Measurements from ENCODE around the gene TOMM70. TPM values are rescaled to one million over a fixed set of nuclear protein-coding genes. Genes with fewer than 3 reads are reported as not detected.

Gene TOMM70
- total and polyA plus RNA-seq, 2 donors (not counting 3 experiments of a cell fraction or from before 2014, with no cell fraction given) = 7.6 to 32.3 TPM

DNA sequence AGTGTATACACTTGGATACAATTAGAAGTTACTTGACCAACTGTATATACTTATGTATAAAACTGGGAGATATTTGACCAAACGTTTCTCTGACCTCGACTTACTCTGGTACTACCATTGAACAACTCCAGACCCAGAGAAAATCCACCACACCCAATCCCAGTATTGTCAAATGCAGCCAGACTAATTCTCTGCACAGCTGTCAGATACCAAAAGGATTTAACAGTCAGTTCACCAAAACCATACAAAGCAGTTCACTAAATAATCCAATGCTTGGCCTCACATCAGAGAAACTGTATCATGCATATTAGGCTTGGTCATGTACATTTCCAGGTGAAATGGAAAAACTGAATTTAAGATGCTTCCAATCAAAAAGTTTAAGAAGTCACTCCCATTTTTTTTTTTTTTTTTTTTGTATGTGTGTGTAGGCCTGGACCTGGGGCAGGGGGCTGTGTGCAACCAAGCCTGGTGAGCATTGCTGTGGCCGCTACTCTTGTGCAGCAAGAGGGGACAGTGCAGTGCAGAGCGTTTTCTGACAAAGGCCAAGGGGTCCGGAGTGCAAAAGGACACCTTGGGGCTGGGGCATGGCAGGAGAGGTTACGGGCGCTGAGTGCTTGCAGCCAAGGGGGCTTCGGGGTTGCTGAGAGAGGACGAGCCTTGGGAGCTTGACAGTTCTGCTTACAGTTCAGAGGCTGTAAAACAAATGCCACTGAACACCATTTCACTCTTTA lies 1.4 kb downstream of the TOMM70 start:
- no peaks in the 10 kb centered on the region for H3K27me3 ChIP-seq (ENCODE audit: control insufficient read depth in 2 of 2, insufficient read depth in 2 of 2, low read length in 2 of 2)
- H4K20me1 ChIP-seq (replicated peaks; ENCODE audit: control insufficient read depth, extremely low read depth, insufficient read depth, low read length) = no peaks in the 10 kb centered on the region
- H3K9ac ChIP-seq (replicated peaks; ENCODE audit: extremely low read depth, insufficient read depth, low read length) = peak overlapping the region; percentile 80
- H3K4me2 ChIP-seq (ENCODE audit: insufficient read depth, low read length) = peak overlapping the region; percentile 88
- ChIA-PET CTCF (interaction anchor here (0.7 to 1.6 kb wide), 3 partner anchors 8 to 13 kb away, joined by 3 to 6 read pairs (median 3); no protein-coding TSS in a partner anchor), POLR2A (interaction anchor here (2.0 kb wide), 1 partner anchor 13 kb away, joined by 9 read pairs; no protein-coding TSS in a partner anchor)
- no peaks in the 10 kb centered on the region for H3K9me3 ChIP-seq (replicated peaks; ENCODE audit: control insufficient read depth, insufficient read depth, low read length)
- peaks cover 23% of the 10 kb centered on the region for H3K4me1 ChIP-seq (ENCODE audit: control insufficient read depth, extremely low read depth, insufficient read depth, low read length)
- H3K4me3 ChIP-seq (replicated peaks in 1 of 3; ENCODE audit: insufficient read depth in 1 of 3, low read depth in 1 of 3, low read length in 3 of 3) = peak overlapping the region; percentile 55 to 94 (median 76)
- H3K9me1 ChIP-seq (replicated peaks; ENCODE audit: control insufficient read depth, extremely low read depth, insufficient read depth, low read length) = no peaks in the 10 kb centered on the region
- TF ChIP-seq MYC (IDR thresholded peaks at IDR 0.05; ENCODE audit: low read depth, low read length) = no peak
- no peak for TF ChIP-seq POLR2AphosphoS5 (IDR thresholded peaks at IDR 0.05; ENCODE audit: insufficient read depth, low read depth, low read length)
- TF ChIP-seq, protein P1, sequence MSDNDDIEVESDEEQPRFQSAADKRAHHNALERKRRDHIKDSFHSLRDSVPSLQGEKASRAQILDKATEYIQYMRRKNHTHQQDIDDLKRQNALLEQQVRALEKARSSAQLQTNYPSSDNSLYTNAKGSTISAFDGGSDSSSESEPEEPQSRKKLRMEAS (IDR thresholded peaks at IDR 0.05; ENCODE audit: insufficient read depth, insufficient read length) = no peak
- TF ChIP-seq GATA2 (IDR thresholded peaks at IDR 0.05; ENCODE audit: insufficient read depth, insufficient read length, low read depth, low read length) = no peak
- TF ChIP-seq, protein P2, sequence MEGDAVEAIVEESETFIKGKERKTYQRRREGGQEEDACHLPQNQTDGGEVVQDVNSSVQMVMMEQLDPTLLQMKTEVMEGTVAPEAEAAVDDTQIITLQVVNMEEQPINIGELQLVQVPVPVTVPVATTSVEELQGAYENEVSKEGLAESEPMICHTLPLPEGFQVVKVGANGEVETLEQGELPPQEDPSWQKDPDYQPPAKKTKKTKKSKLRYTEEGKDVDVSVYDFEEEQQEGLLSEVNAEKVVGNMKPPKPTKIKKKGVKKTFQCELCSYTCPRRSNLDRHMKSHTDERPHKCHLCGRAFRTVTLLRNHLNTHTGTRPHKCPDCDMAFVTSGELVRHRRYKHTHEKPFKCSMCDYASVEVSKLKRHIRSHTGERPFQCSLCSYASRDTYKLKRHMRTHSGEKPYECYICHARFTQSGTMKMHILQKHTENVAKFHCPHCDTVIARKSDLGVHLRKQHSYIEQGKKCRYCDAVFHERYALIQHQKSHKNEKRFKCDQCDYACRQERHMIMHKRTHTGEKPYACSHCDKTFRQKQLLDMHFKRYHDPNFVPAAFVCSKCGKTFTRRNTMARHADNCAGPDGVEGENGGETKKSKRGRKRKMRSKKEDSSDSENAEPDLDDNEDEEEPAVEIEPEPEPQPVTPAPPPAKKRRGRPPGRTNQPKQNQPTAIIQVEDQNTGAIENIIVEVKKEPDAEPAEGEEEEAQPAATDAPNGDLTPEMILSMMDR (IDR thresholded peaks at IDR 0.05; ENCODE audit: extremely low read depth in 1 of 2, insufficient read depth in 1 of 2, low read depth in 1 of 2, low read length in 2 of 2) = no peak
- no peak for TF ChIP-seq POLR2A (IDR thresholded peaks at IDR 0.05; ENCODE audit: low read depth, low read length)
- TF ChIP-seq JUN (IDR thresholded peaks at IDR 0.05; ENCODE audit: borderline replicate concordance, insufficient read depth, insufficient read length, low read depth) = no peak
- TF ChIP-seq FOS (IDR thresholded peaks at IDR 0.05; ENCODE audit: borderline replicate concordance, insufficient read depth, low read length) = no peak
- TF ChIP-seq EZH2 (IDR thresholded peaks at IDR 0.05; ENCODE audit: borderline replicate concordance, low read depth, low read length, severe bottlenecking) = no peak
- H3K79me2 ChIP-seq (ENCODE audit: control insufficient read depth, insufficient read depth, low read length) = peaks cover 57% of the 10 kb centered on the region
- H3K36me3 ChIP-seq (ENCODE audit: control insufficient read depth in 2 of 2, extremely low read depth in 1 of 2, insufficient read depth in 2 of 2, low read length in 2 of 2) = no peaks in the 10 kb centered on the region
- no peak overlapping the region for H3K27ac ChIP-seq (ENCODE audit: insufficient read depth, low read depth, low read length)
- TSS peak; percentile 22 for BruUV-seq (replicated peaks)
- FAIRE-seq (no peak), DNase-seq (ENCODE audit: low read depth, low spot score) (no peak)
- H2AFZ ChIP-seq (ENCODE audit: low read depth, low read length) = no peak overlapping the region
- intact Hi-C loops (cut with micrococcal nuclease) (loop anchor here (2.0 to 5.0 kb wide), 4 partner anchors 93 to 1278 kb away; partner anchors contain the start of genes TFG, TMEM45A and ZBTB11), dilution Hi-C loops (cut with MboI; ENCODE audit: extremely low pct_ligation_motif_present, low sequenced_read_pairs) (no loop called here)

Measured in endothelial cell of umbilical vein (primary cell).